CD14-positive monocyte (primary cell): ENCODE results near the gene CRIP2. TPM values are rescaled to one million over a fixed set of nuclear protein-coding genes. Genes with fewer than 3 reads are reported as not detected.

Experiments
- DNase-seq, 3 donors: peaks; one replicate each; pipeline ENCODE4 v3.0.0-alpha.2; 2011 to 2022
- H2AFZ ChIP-seq: 2 replicates; pipeline ENCODE4 v1.6.0; 2012; ENCODE audit warnings: mild to moderate bottlenecking, low read depth, low read length, inconsistent platforms; ENCODE audit not compliant: insufficient read depth, poor library complexity, severe bottlenecking
- H3K27ac ChIP-seq, 2 donors: 1 replicate in 1 of 2; 2 replicates in 1 of 2; pipeline ENCODE4 v1.5.1; 2012 to 2013; ENCODE audit warnings: low read length in 2 of 2, control low read depth in 1 of 2, inconsistent platforms in 1 of 2, low read depth in 1 of 2, mild to moderate bottlenecking in 1 of 2
- H3K27me3 ChIP-seq, 2 donors: one replicate each; pipeline versions ENCODE4 v1.6.0 to v1.6.1; 2011 to 2013; ENCODE audit warnings: low read length in 2 of 2; ENCODE audit not compliant: control insufficient read depth in 2 of 2, insufficient read depth in 2 of 2
- H3K36me3 ChIP-seq, 2 donors: replicated peaks in 1 of 2; 1 replicate in 1 of 2; 2 replicates in 1 of 2; pipeline versions ENCODE4 v1.5.1 to v1.6.1; 2012 to 2013; ENCODE audit warnings: low read length in 2 of 2, control low read depth in 1 of 2, inconsistent platforms in 1 of 2, mild to moderate bottlenecking in 1 of 2; ENCODE audit not compliant: insufficient read depth in 2 of 2, control insufficient read depth in 1 of 2
- H3K4me1 ChIP-seq, 2 donors: 1 replicate in 1 of 2; 2 replicates in 1 of 2; pipeline versions ENCODE4 v1.5.1 to v1.6.1; 2012 to 2013; ENCODE audit warnings: low read length in 2 of 2, control low read depth in 1 of 2, inconsistent platforms in 1 of 2, mild to moderate bottlenecking in 1 of 2, moderate library complexity in 1 of 2; ENCODE audit not compliant: insufficient read depth in 2 of 2, control insufficient read depth in 1 of 2
- H3K4me2 ChIP-seq: replicated peaks from 2 replicates; pipeline ENCODE3; 2012; ENCODE audit warnings: low read length, moderate library complexity, mild to moderate bottlenecking; ENCODE audit not compliant: poor library complexity, severe bottlenecking; ENCODE audit errors: extremely low read depth
- H3K4me3 ChIP-seq, 3 experiments: fragments of 200-600 bp in 1 of 3; sonication (generic) in 1 of 3; replicated peaks in 1 of 3; 1 replicate in 2 of 3; 2 replicates in 1 of 3; pipeline ENCODE4 v1.5.1; 2011 to 2013; ENCODE audit warnings: low read length in 3 of 3, mild to moderate bottlenecking in 3 of 3, control low read depth in 2 of 3, low read depth in 2 of 3, inconsistent platforms in 1 of 3, moderate library complexity in 1 of 3
- H3K79me2 ChIP-seq: 2 replicates; pipeline ENCODE4 v1.6.0; 2012; ENCODE audit warnings: mild to moderate bottlenecking, control low read depth, inconsistent platforms, low read length, moderate library complexity; ENCODE audit not compliant: insufficient read depth
- H3K9ac ChIP-seq: 2 replicates; pipeline ENCODE4 v1.6.0; 2017; ENCODE audit warnings: low read length, mild to moderate bottlenecking; ENCODE audit not compliant: insufficient read depth, poor library complexity, severe bottlenecking
- H3K9me3 ChIP-seq, 2 donors: replicated peaks in 1 of 2; 1 replicate in 1 of 2; 2 replicates in 1 of 2; pipeline versions ENCODE4 v1.5.1 to v1.6.1; 2012 to 2013; ENCODE audit warnings: low read length in 2 of 2, control low read depth in 1 of 2; ENCODE audit not compliant: control insufficient read depth in 1 of 2, insufficient read depth in 1 of 2
- H4K20me1 ChIP-seq: 2 replicates; pipeline ENCODE4 v1.6.0; 2012; ENCODE audit warnings: mild to moderate bottlenecking, low read length, control low read depth, moderate library complexity; ENCODE audit not compliant: insufficient read depth
- H3K27ac Mint-ChIP-seq, 7 donors: one replicate each; pipeline ENCODE4 v1.8.0; 2020; ENCODE audit warnings: mild to moderate bottlenecking in 7 of 7, mixed read lengths in 7 of 7, moderate library complexity in 6 of 7, inconsistent platforms in 2 of 7
- H3K27me3 Mint-ChIP-seq, 3 donors: one replicate each; pipeline ENCODE4 v1.8.0; 2021 to 2022; ENCODE audit warnings: low read depth in 3 of 3, mild to moderate bottlenecking in 3 of 3, mixed read lengths in 3 of 3, moderate library complexity in 3 of 3, inconsistent platforms in 1 of 3
- H3K36me3 Mint-ChIP-seq, 2 donors: one replicate each; pipeline ENCODE4 v1.8.0; 2020; ENCODE audit warnings: mixed read lengths in 2 of 2, inconsistent platforms in 1 of 2, mild to moderate bottlenecking in 1 of 2
- H3K4me1 Mint-ChIP-seq: one replicate; pipeline ENCODE4 v1.8.0; 2020; ENCODE audit warnings: mild to moderate bottlenecking, mixed read lengths
- H3K4me3 Mint-ChIP-seq, 2 donors: one replicate each; pipeline ENCODE4 v1.8.0; 2020; ENCODE audit warnings: mild to moderate bottlenecking in 2 of 2, mixed read lengths in 2 of 2, moderate library complexity in 1 of 2
- H3K9me3 Mint-ChIP-seq, 7 donors: one replicate each; pipeline ENCODE4 v1.8.0; 2020 to 2022; ENCODE audit warnings: mixed read lengths in 7 of 7, mild to moderate bottlenecking in 6 of 7, moderate library complexity in 6 of 7, inconsistent platforms in 2 of 7
- WGBS: methylation state at CpG from one replicate; pipeline ENCODE4 v1.1.5; 2013; ENCODE audit warnings: missing lambda C conversion rate; ENCODE audit not compliant: insufficient coverage; 5-methylcytosine and 5-hydroxymethylcytosine counted together
- intact Hi-C, 2 donors: fragments of 100-400 bp; cut with micrococcal nuclease; formaldehyde crosslinking; loops; one replicate each; pipeline versions ENCODE4 v1.15.0 to v1.15.1; 2023
- polyA plus RNA-seq, 3 donors: library from polyadenylated mRNA; depleted of rRNA in 1 of 3; unstranded in 2 of 3; stranded (reverse) in 1 of 3; fragments of 300-500 nt in 2 of 3; fragments of >200 nt in 1 of 3; fragmentation: Illumina TruSeq in 2 of 3; gene quantifications; 1 replicate in 2 of 3; 2 replicates in 1 of 3; pipeline ENCODE4 v1.2.3, GENCODE V29; 2012 to 2021
- TF ChIP-seq, protein P1 (sequence below): fragments of 200-600 bp; IDR thresholded peaks from one replicate; pipeline ENCODE4 v1.8.0; 2022; ENCODE audit warnings: antibody characterized with exemption, mild to moderate bottlenecking

Gene CRIP2
- polyA plus RNA-seq, 3 donors: 2.1 to 4.0 (median 3.3) TPM

GRCh38 chr14:105453847-105454246, 20.8 kb upstream of the CRIP2 start:
- TF ChIP-seq, protein P1, sequence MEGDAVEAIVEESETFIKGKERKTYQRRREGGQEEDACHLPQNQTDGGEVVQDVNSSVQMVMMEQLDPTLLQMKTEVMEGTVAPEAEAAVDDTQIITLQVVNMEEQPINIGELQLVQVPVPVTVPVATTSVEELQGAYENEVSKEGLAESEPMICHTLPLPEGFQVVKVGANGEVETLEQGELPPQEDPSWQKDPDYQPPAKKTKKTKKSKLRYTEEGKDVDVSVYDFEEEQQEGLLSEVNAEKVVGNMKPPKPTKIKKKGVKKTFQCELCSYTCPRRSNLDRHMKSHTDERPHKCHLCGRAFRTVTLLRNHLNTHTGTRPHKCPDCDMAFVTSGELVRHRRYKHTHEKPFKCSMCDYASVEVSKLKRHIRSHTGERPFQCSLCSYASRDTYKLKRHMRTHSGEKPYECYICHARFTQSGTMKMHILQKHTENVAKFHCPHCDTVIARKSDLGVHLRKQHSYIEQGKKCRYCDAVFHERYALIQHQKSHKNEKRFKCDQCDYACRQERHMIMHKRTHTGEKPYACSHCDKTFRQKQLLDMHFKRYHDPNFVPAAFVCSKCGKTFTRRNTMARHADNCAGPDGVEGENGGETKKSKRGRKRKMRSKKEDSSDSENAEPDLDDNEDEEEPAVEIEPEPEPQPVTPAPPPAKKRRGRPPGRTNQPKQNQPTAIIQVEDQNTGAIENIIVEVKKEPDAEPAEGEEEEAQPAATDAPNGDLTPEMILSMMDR: no peak
- Histone ChIP-seq H3K9ac (no peak overlapping the region), H3K4me3 (no peak overlapping the region), H4K20me1 (peaks cover 9% of the 10 kb centered on the region), H3K4me1 (no peaks in the 10 kb centered on the region), H3K36me3 (peaks cover 65 to 82% of the 10 kb centered on the region in 2 donors), H3K27ac (no peak overlapping the region), H3K4me2 (no peak overlapping the region), H2AFZ (no peak overlapping the region), H3K27me3 (no peaks in the 10 kb centered on the region), H3K9me3 (no peaks in the 10 kb centered on the region), H3K79me2 (no peaks in the 10 kb centered on the region)
- no peaks in the 10 kb centered on the region for H3K27me3 Mint-ChIP-seq
- no peak for DNase-seq
- H3K4me1 Mint-ChIP-seq: no peaks in the 10 kb centered on the region
- H3K36me3 Mint-ChIP-seq: peaks cover 43 to 74% of the 10 kb centered on the region in 2 donors
- no peaks in the 10 kb centered on the region for H3K9me3 Mint-ChIP-seq
- no peak overlapping the region for H3K4me3 Mint-ChIP-seq
- intact Hi-C loops: no loop called here
- H3K27ac Mint-ChIP-seq: no peak overlapping the region
- WGBS: 94% methylated on average over 12 of the region's 14 CpGs

DNA sequence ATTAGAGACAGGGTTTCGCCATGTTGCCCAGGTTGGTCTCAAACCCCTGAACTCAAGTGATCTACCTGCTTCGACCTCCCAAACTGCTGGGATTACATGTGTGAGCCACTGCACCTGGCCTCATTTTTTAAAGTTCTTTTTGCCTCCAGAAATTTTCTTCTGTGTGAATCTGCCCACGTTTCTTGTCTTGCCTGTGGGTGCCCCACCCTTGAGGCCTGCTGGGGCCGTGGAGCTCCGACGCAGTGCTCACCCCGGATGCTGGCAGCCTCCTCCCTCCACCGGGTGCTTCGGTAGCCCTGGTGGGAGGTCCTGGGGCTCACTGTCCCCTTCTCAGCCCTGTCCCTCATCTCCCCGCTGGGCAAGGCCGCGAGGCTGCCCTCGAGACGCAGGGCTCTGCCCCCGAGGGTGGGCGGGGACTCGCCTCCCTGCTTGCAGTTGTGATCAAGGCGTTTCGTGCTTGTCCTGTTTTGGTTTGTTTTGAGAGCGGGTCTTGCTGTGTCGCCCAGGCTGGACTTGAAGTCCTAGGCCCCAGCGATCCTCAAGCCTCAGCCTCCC, 19.5 kb upstream of the CRIP2 start:
- H3K27ac Mint-ChIP-seq: no peak overlapping the region

More for the DNA sequence above, 19.5 kb upstream of the CRIP2 start:
- no peak overlapping the region for H3K4me3 Mint-ChIP-seq
- Histone ChIP-seq H3K27me3 (no peaks in the 10 kb centered on the region), H3K9ac (no peak overlapping the region), H3K27ac (no peak overlapping the region), H4K20me1 (peaks cover 4% of the 10 kb centered on the region), H3K36me3 (peaks cover 59 to 75% of the 10 kb centered on the region in 2 donors), H3K4me1 (no peaks in the 10 kb centered on the region), H3K9me3 (no peaks in the 10 kb centered on the region), H3K4me3 (no peak overlapping the region), H2AFZ (no peak overlapping the region), H3K4me2 (no peak overlapping the region), H3K79me2 (no peaks in the 10 kb centered on the region)
- H3K4me1 Mint-ChIP-seq: no peaks in the 10 kb centered on the region
- peaks cover 40 to 68% of the 10 kb centered on the region in 2 donors for H3K36me3 Mint-ChIP-seq
- DNase-seq: no peak
- H3K9me3 Mint-ChIP-seq: no peaks in the 10 kb centered on the region
- 98% methylated on average over 19 of the region's 22 CpGs for WGBS
- H3K27me3 Mint-ChIP-seq: no peaks in the 10 kb centered on the region
- TF ChIP-seq, protein P1: no peak
- intact Hi-C loops: no loop called here
